ENCODE results near the gene USF2.

The USF2 gene

DNA sequence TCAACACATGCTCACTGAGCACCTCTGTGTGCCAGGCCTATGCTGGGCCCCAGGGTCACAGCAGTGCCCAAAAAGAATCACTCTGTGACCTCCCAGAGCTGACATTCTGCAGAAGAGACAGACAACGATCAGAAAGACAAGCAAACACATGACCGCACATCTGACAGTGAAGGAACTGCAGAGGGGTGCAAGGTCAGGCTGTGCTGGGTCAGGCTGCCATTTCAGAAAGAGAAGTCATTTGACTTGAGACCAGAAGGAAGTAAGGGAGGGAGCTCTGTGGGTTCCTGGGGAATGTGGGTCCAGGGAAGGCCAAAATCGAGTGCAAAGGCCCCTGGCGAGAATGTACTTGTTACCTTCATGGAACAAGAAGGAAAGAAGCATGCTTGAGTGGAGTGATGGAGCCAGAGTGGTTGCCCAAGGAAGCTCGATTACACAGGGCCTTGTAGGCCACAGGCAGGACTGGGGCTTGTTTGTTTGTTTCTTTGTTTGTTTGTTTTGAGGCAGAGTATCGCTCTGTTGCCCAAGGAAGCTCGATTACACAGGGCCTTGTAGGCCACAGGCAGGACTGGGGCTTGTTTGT lies 48.8 kb downstream of the USF2 start:
- ChIA-PET CTCF (interaction anchor here (0.6 to 3.0 kb wide), 5 partner anchors 11 to 273 kb away, joined by 3 to 11 read pairs (median 4); no protein-coding TSS in a partner anchor), POLR2A (no interaction called here)
- TF ChIP-seq BCL11A (tag by site-specific recombination; IDR thresholded peaks at IDR 0.05; ENCODE audit: low read depth) = no peak
- TF ChIP-seq ZNF239 (tag by site-specific recombination; IDR thresholded peaks at IDR 0.05) = no peak
- no peak for TF ChIP-seq ZNF624 (tag by site-specific recombination; IDR thresholded peaks at IDR 0.05)
- Histone ChIP-seq H3K36me3 (ENCODE audit: control insufficient read depth in 2 of 2, insufficient read depth in 1 of 2, low read length in 2 of 2) (no peaks in the 10 kb centered on the region), H3K9me3 (ENCODE audit: control insufficient read depth, insufficient read depth, low read depth, low read length) (peaks cover 4% of the 10 kb centered on the region; the same call in 1 of the 2 replicates), H3K4me3 (ENCODE audit: low read depth, low read length) (no peak overlapping the region), H3K4me1 (ENCODE audit: control insufficient read depth, insufficient read depth, low read length) (no peaks in the 10 kb centered on the region), H3K27ac (ENCODE audit: extremely low read depth, low read depth, low read length) (no peak overlapping the region)

DNA sequence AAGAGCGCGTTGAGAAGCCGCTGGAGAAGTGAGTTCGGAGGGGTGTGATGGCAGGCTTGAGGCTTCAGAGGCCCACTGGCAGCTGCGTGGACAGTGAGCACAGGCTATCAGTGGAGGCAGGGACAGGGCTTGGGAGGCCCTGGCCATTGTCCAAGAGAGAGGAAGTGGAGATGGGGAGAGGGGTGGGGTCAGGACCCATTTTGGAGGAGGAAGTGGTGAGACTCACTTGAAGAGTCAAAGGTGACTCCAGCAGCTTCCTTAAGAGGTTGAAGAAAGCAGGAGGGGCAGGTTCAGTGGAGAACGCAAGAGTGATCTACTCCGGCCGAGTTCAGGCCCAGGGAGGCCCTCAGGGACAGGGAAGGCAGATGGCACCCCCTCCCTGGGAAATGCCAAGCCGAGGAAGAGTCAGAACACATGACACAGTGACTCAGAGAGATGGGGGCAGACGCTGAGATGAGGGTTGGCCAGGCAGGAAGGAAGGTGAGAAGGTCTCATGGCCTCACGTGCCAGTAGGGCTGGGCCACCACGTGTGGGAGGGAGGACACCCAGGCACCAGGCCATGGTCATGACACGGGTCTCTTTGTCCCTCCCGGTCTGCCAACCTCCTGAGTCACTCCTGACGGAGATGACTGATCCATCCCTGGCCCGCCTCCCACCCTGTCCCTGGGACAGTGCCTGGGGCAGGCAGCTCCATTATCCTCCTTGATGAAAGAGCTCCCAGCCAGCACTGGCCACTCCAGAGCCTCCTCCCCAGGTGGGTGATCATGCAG lies 50.1 kb downstream of the USF2 start:
- ChIA-PET POLR2A (interaction anchor here (0.6 kb wide), 1 partner anchor 278 kb away, joined by 5 read pairs; no protein-coding TSS in a partner anchor), CTCF (interaction anchor here (0.5 to 3.0 kb wide), 6 partner anchors 9 to 177 kb away, joined by 3 to 11 read pairs (median 3); no protein-coding TSS in a partner anchor)
- TF ChIP-seq ZNF677 (tag by site-specific recombination; IDR thresholded peaks at IDR 0.05) = no peak
- TF ChIP-seq, protein P1, sequence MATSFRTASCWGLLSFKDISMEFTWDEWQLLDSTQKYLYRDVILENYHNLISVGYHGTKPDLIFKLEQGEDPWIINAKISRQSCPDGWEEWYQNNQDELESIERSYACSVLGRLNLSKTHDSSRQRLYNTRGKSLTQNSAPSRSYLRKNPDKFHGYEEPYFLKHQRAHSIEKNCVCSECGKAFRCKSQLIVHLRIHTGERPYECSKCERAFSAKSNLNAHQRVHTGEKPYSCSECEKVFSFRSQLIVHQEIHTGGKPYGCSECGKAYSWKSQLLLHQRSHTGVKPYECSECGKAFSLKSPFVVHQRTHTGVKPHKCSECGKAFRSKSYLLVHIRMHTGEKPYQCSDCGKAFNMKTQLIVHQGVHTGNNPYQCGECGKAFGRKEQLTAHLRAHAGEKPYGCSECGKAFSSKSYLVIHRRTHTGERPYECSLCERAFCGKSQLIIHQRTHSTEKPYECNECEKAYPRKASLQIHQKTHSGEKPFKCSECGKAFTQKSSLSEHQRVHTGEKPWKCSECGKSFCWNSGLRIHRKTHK (tag by site-specific recombination; IDR thresholded peaks at IDR 0.05) = no peak
- no peak for TF ChIP-seq ZNF175 (tag by site-specific recombination; IDR thresholded peaks at IDR 0.05)
- TF ChIP-seq, protein P2, sequence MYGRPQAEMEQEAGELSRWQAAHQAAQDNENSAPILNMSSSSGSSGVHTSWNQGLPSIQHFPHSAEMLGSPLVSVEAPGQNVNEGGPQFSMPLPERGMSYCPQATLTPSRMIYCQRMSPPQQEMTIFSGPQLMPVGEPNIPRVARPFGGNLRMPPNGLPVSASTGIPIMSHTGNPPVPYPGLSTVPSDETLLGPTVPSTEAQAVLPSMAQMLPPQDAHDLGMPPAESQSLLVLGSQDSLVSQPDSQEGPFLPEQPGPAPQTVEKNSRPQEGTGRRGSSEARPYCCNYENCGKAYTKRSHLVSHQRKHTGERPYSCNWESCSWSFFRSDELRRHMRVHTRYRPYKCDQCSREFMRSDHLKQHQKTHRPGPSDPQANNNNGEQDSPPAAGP (tag by site-specific recombination; IDR thresholded peaks at IDR 0.05) = peak; percentile 91
- TF ChIP-seq EGR2 (tag by site-specific recombination; IDR thresholded peaks at IDR 0.05; ENCODE audit: low read depth) = 0 out of 2 replicates have a peak, but pooled peaks have one; percentile 41
- TF ChIP-seq ZFHX2 (tag by site-specific recombination; conservative IDR thresholded peaks at IDR 0.05) = peak; percentile 49; the same call in 1 of the 2 replicates
- TF ChIP-seq, protein P3, sequence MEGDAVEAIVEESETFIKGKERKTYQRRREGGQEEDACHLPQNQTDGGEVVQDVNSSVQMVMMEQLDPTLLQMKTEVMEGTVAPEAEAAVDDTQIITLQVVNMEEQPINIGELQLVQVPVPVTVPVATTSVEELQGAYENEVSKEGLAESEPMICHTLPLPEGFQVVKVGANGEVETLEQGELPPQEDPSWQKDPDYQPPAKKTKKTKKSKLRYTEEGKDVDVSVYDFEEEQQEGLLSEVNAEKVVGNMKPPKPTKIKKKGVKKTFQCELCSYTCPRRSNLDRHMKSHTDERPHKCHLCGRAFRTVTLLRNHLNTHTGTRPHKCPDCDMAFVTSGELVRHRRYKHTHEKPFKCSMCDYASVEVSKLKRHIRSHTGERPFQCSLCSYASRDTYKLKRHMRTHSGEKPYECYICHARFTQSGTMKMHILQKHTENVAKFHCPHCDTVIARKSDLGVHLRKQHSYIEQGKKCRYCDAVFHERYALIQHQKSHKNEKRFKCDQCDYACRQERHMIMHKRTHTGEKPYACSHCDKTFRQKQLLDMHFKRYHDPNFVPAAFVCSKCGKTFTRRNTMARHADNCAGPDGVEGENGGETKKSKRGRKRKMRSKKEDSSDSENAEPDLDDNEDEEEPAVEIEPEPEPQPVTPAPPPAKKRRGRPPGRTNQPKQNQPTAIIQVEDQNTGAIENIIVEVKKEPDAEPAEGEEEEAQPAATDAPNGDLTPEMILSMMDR (tag by site-specific recombination; IDR thresholded peaks at IDR 0.05) = no peak
- TF ChIP-seq HOXA7 (CRISPR knock-in tag; IDR thresholded peaks at IDR 0.05; ENCODE audit: borderline replicate concordance) = no peak
- no peak for TF ChIP-seq SCRT2 (tag by site-specific recombination; IDR thresholded peaks at IDR 0.05)
- TF ChIP-seq, protein P4, sequence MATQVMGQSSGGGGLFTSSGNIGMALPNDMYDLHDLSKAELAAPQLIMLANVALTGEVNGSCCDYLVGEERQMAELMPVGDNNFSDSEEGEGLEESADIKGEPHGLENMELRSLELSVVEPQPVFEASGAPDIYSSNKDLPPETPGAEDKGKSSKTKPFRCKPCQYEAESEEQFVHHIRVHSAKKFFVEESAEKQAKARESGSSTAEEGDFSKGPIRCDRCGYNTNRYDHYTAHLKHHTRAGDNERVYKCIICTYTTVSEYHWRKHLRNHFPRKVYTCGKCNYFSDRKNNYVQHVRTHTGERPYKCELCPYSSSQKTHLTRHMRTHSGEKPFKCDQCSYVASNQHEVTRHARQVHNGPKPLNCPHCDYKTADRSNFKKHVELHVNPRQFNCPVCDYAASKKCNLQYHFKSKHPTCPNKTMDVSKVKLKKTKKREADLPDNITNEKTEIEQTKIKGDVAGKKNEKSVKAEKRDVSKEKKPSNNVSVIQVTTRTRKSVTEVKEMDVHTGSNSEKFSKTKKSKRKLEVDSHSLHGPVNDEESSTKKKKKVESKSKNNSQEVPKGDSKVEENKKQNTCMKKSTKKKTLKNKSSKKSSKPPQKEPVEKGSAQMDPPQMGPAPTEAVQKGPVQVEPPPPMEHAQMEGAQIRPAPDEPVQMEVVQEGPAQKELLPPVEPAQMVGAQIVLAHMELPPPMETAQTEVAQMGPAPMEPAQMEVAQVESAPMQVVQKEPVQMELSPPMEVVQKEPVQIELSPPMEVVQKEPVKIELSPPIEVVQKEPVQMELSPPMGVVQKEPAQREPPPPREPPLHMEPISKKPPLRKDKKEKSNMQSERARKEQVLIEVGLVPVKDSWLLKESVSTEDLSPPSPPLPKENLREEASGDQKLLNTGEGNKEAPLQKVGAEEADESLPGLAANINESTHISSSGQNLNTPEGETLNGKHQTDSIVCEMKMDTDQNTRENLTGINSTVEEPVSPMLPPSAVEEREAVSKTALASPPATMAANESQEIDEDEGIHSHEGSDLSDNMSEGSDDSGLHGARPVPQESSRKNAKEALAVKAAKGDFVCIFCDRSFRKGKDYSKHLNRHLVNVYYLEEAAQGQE (tag by site-specific recombination; IDR thresholded peaks at IDR 0.05) = no peak

More for the DNA sequence above, 50.1 kb downstream of the USF2 start:
- Histone ChIP-seq H3K27ac (ENCODE audit: extremely low read depth, low read depth, low read length) (no peak overlapping the region), H3K4me1 (ENCODE audit: control insufficient read depth, insufficient read depth, low read length) (no peaks in the 10 kb centered on the region), H3K36me3 (ENCODE audit: control insufficient read depth in 2 of 2, insufficient read depth in 1 of 2, low read length in 2 of 2) (no peaks in the 10 kb centered on the region), H3K9me3 (ENCODE audit: control insufficient read depth, insufficient read depth, low read depth, low read length) (peaks cover 4% of the 10 kb centered on the region; the same call in 1 of the 2 replicates), H3K4me3 (ENCODE audit: low read depth, low read length) (no peak overlapping the region)

Measured in HEK293 (cell line).